HEK293T (cell line): Measurements from ENCODE around the gene KRTAP1-4.
"Not testable (repeated sequence)": the region's sequence is repeated elsewhere in the genome, so short reads cannot be mapped to it uniquely, and the experiment has no call there.

Experiments used
- CTCF ChIA-PET: fragments of 350-600 bp; formaldehyde crosslinking; extraction: SDS; loops from one replicate; lab custom pipeline; 2021; ENCODE audit warnings: antibody characterized with exemption, inconsistent platforms; lab: Yijun Ruan, JAX
- POLR2A ChIA-PET: fragments of 350-600 bp; formaldehyde crosslinking; extraction: SDS; loops from one replicate; lab custom pipeline; 2020; ENCODE audit warnings: antibody characterized with exemption, inconsistent platforms; lab: Yijun Ruan, JAX
- DNase-seq: peaks from one replicate; pipeline ENCODE4 v3.0.0; 2012; ENCODE audit warnings: mixed read lengths; ENCODE audit errors: extremely low spot score
- ARNT ChIP-seq: fragments of 450-650 bp; IDR thresholded peaks from 2 replicates; pipeline ENCODE4 v1.6.1; 2017; ENCODE audit warnings: mild to moderate bottlenecking
- BHLHE40 ChIP-seq: fragments of 450-650 bp; IDR thresholded peaks from 2 replicates; pipeline ENCODE4 v1.6.1; 2016; ENCODE audit warnings: mild to moderate bottlenecking, moderate library complexity, borderline replicate concordance
- CTBP1 ChIP-seq: fragments of 450-650 bp; IDR thresholded peaks from 2 replicates; pipeline ENCODE4 v1.6.1; 2016; ENCODE audit warnings: borderline replicate concordance
- ELF4 ChIP-seq: fragments of 450-650 bp; IDR thresholded peaks from 2 replicates; pipeline ENCODE4 v1.6.1; 2017; ENCODE audit warnings: antibody characterized with exemption
- FOXA1 ChIP-seq: fragments of 450-650 bp; IDR thresholded peaks from 2 replicates; pipeline ENCODE4 v1.6.1; 2016; ENCODE audit warnings: mild to moderate bottlenecking
- FOXK2 ChIP-seq: fragments of 450-650 bp; IDR thresholded peaks from 2 replicates; pipeline ENCODE4 v1.6.1; 2016; ENCODE audit warnings: mild to moderate bottlenecking
- FOXM1 ChIP-seq: fragments of 450-650 bp; IDR thresholded peaks from 2 replicates; pipeline ENCODE4 v1.6.1; 2017; ENCODE audit warnings: mild to moderate bottlenecking, borderline replicate concordance
- HDGF ChIP-seq: fragments of 450-650 bp; IDR thresholded peaks from 2 replicates; pipeline ENCODE4 v1.6.1; 2017; ENCODE audit warnings: antibody characterized with exemption, borderline replicate concordance
- L3MBTL2 ChIP-seq: fragments of 450-650 bp; conservative IDR thresholded peaks from 2 replicates; pipeline ENCODE4 v1.6.1; 2016; ENCODE audit warnings: mild to moderate bottlenecking
- LEF1 ChIP-seq: fragments of 450-650 bp; IDR thresholded peaks from 2 replicates; pipeline ENCODE4 v1.6.1; 2017; ENCODE audit warnings: mild to moderate bottlenecking, borderline replicate concordance
- NFRKB ChIP-seq: fragments of 450-650 bp; IDR thresholded peaks from 2 replicates; pipeline ENCODE4 v1.6.1; 2016; ENCODE audit warnings: mild to moderate bottlenecking, moderate library complexity
- PKNOX1 ChIP-seq: fragments of 450-650 bp; IDR thresholded peaks from 2 replicates; pipeline ENCODE4 v1.6.1; 2016
- SP1 ChIP-seq: fragments of 450-650 bp; IDR thresholded peaks from 2 replicates; pipeline ENCODE4 v1.6.1; 2017
- SUZ12 ChIP-seq: fragments of 450-650 bp; IDR thresholded peaks from 2 replicates; pipeline ENCODE4 v1.6.1; 2016; ENCODE audit warnings: mild to moderate bottlenecking
- TARDBP ChIP-seq: fragments of 450-650 bp; IDR thresholded peaks from 2 replicates; pipeline ENCODE4 v1.6.1; 2016
- ZNF384 ChIP-seq: fragments of 450-650 bp; IDR thresholded peaks from 2 replicates; pipeline ENCODE4 v1.6.1; 2016

Gene KRTAP1-4

GRCh38 chr17:41058741-41059140 is 28.7 kb upstream of the KRTAP1-4 start:
- TF ChIP-seq ELF4 (no peak), ARNT (no peak), FOXA1 (no peak), SP1 (no peak), ZNF384 (no peak), LEF1 (no peak), BHLHE40 (no peak), HDGF (no peak), CTBP1 (no peak), FOXM1 (no peak), FOXK2 (no peak)
- ChIA-PET CTCF (no interaction called here), POLR2A (no interaction called here)
- no peak for DNase-seq

GRCh38 chr17:41057547-41057946 is 27.6 kb upstream of the KRTAP1-4 start:
- DNase-seq = no peak
- TF ChIP-seq LEF1 (no peak), HDGF (no peak), FOXM1 (no peak), NFRKB (no peak), SUZ12 (no peak), TARDBP (no peak), ZNF384 (no peak), CTBP1 (no peak), ARNT (no peak), FOXA1 (no peak), L3MBTL2 (no peak), PKNOX1 (no peak), BHLHE40 (no peak), FOXK2 (no peak), ELF4 (no peak), SP1 (no peak)
- POLR2A ChIA-PET = no interaction called here
- CTCF ChIA-PET = no interaction called here

GRCh38 chr17:41055130-41055529 is 25.1 kb upstream of the KRTAP1-4 start, which contains the start of gene KRTAP2-2:
KRTAP2-2 (minus strand) TSS chr17:41055230; CDS start chr17:41055211, 19 bp downstream.
- POLR2A ChIA-PET, DNase-seq, CTCF ChIA-PET: not testable (repeated sequence)

GRCh38 chr17:41054556-41054955 is 24.6 kb upstream of the KRTAP1-4 start:
- DNase-seq, POLR2A ChIA-PET, CTCF ChIA-PET: not testable (repeated sequence)

- POLR2A ChIA-PET = no interaction called here
- CTCF ChIA-PET = no interaction called here
- no peak for DNase-seq
- no peak for TF ChIP-seq L3MBTL2
- TF ChIP-seq NFRKB = no peak
- no peak for TF ChIP-seq SUZ12
- TF ChIP-seq TARDBP = no peak
- TF ChIP-seq LEF1 = no peak
- TF ChIP-seq FOXM1 = no peak
- TF ChIP-seq ELF4 = no peak
- TF ChIP-seq SP1 = no peak
- TF ChIP-seq FOXK2 = no peak
- TF ChIP-seq ZNF384 = no peak
- TF ChIP-seq HDGF = no peak
- no peak for TF ChIP-seq PKNOX1
- no peak for TF ChIP-seq BHLHE40
- no peak for TF ChIP-seq CTBP1
- no peak for TF ChIP-seq ARNT
- TF ChIP-seq FOXA1 = no peak
Measured at GRCh38 chr17:41054025-41054424, 24.0 kb upstream of the KRTAP1-4 start.

GRCh38 chr17:41052566-41052965 is 22.6 kb upstream of the KRTAP1-4 start:
- DNase-seq = no peak
- POLR2A ChIA-PET = no interaction called here
- CTCF ChIA-PET = no interaction called here
- TF ChIP-seq L3MBTL2 (no peak), ZNF384 (no peak), SUZ12 (no peak), HDGF (no peak), FOXA1 (no peak), SP1 (no peak), PKNOX1 (no peak), ARNT (no peak), ELF4 (no peak), LEF1 (no peak), BHLHE40 (no peak), TARDBP (no peak), CTBP1 (no peak), NFRKB (no peak), FOXM1 (no peak), FOXK2 (no peak)

- TF ChIP-seq PKNOX1 = no peak
- no peak for TF ChIP-seq TARDBP
- TF ChIP-seq HDGF = no peak
- TF ChIP-seq ARNT = no peak
- no peak for TF ChIP-seq L3MBTL2
- TF ChIP-seq SUZ12 = no peak
- TF ChIP-seq BHLHE40 = no peak
- no peak for TF ChIP-seq FOXA1
- no peak for TF ChIP-seq CTBP1
- no peak for TF ChIP-seq NFRKB
- TF ChIP-seq FOXK2 = no peak
- no peak for TF ChIP-seq FOXM1
- TF ChIP-seq LEF1 = no peak
- no peak for TF ChIP-seq ZNF384
- TF ChIP-seq ELF4 = no peak
- no peak for DNase-seq
- ChIA-PET POLR2A (no interaction called here), CTCF (no interaction called here)
Measured at GRCh38 chr17:41049110-41049509, 19.1 kb upstream of the KRTAP1-4 start.
